Mesenchymal stem cell (in vitro differentiated cells and primary cell): ENCODE measurements around the gene STOX2.

Experiments used
- DNase-seq: peaks from one replicate; pipeline ENCODE4 v3.0.0-alpha.2; 2013
- H2AFZ ChIP-seq: one replicate; pipeline ENCODE4 v1.6.1; 2013; ENCODE audit warnings: low read depth, mild to moderate bottlenecking, control low read depth, inconsistent platforms, low read length, moderate library complexity
- H2AK5ac ChIP-seq: 2 replicates; pipeline ENCODE4 v1.6.1; 2013; ENCODE audit warnings: low read length, moderate library complexity, mild to moderate bottlenecking, inconsistent platforms; ENCODE audit not compliant: severe bottlenecking
- H2BK120ac ChIP-seq: one replicate; pipeline ENCODE4 v1.6.1; 2013; ENCODE audit warnings: low read depth, mild to moderate bottlenecking, inconsistent platforms, low read length, moderate library complexity
- H2BK12ac ChIP-seq, 2 experiments: one replicate each; pipeline ENCODE4 v1.6.1; 2013; ENCODE audit warnings: inconsistent platforms in 2 of 2, low read length in 2 of 2, mild to moderate bottlenecking in 2 of 2, moderate library complexity in 2 of 2, control low read depth in 1 of 2
- H2BK15ac ChIP-seq: one replicate; pipeline ENCODE4 v1.6.1; 2013; ENCODE audit warnings: mild to moderate bottlenecking, low read depth, inconsistent platforms; ENCODE audit not compliant: poor library complexity, severe bottlenecking
- H2BK5ac ChIP-seq: 2 replicates; pipeline ENCODE4 v1.6.1; 2013; ENCODE audit warnings: low read depth, mild to moderate bottlenecking, low read length, control low read depth, inconsistent platforms; ENCODE audit not compliant: poor library complexity, severe bottlenecking
- H3K14ac ChIP-seq, 2 experiments: one replicate each; pipeline ENCODE4 v1.6.1; 2013; ENCODE audit warnings: inconsistent platforms in 2 of 2, low read length in 2 of 2, control low read depth in 1 of 2, mild to moderate bottlenecking in 1 of 2, moderate library complexity in 1 of 2
- H3K18ac ChIP-seq, 2 experiments: one replicate each; pipeline ENCODE4 v1.6.1; 2013; ENCODE audit warnings: inconsistent platforms in 2 of 2, low read length in 2 of 2, control low read depth in 1 of 2, low read depth in 1 of 2, mild to moderate bottlenecking in 1 of 2
- H3K23ac ChIP-seq, 2 experiments: one replicate each; pipeline ENCODE4 v1.6.1; 2013; ENCODE audit warnings: inconsistent platforms in 2 of 2, low read length in 2 of 2, mild to moderate bottlenecking in 2 of 2, moderate library complexity in 2 of 2, control low read depth in 1 of 2
- H3K27ac ChIP-seq: 2 replicates; pipeline ENCODE4 v1.5.1; 2013; ENCODE audit warnings: mild to moderate bottlenecking, moderate library complexity, low read length, control low read depth, inconsistent platforms; ENCODE audit not compliant: poor library complexity, severe bottlenecking
- H3K27me3 ChIP-seq, 2 experiments: 2 replicates each; pipeline versions ENCODE4 v1.6.1 to v1.7.0; 2013; ENCODE audit warnings: low read length in 2 of 2, mild to moderate bottlenecking in 2 of 2, moderate library complexity in 2 of 2, control low read depth in 1 of 2, inconsistent platforms in 1 of 2; ENCODE audit not compliant: control insufficient read depth in 1 of 2, insufficient read depth in 1 of 2
- H3K36me3 ChIP-seq, 2 experiments: 2 replicates each; pipeline versions ENCODE4 v1.6.1 to v1.7.0; 2013; ENCODE audit warnings: low read length in 2 of 2, control low read depth in 1 of 2, inconsistent platforms in 1 of 2, low read depth in 1 of 2, mild to moderate bottlenecking in 1 of 2; ENCODE audit not compliant: insufficient read depth in 2 of 2, control insufficient read depth in 1 of 2
- H3K4ac ChIP-seq, 2 experiments: one replicate each; pipeline ENCODE4 v1.6.1; 2013; ENCODE audit warnings: inconsistent platforms in 2 of 2, low read length in 2 of 2, mild to moderate bottlenecking in 2 of 2, moderate library complexity in 2 of 2, control low read depth in 1 of 2, low read depth in 1 of 2
- H3K4me1 ChIP-seq: 2 replicates; pipeline ENCODE4 v1.6.1; 2013; ENCODE audit warnings: low read depth, low read length, control low read depth; ENCODE audit not compliant: control insufficient read depth, insufficient read depth
- H3K4me2 ChIP-seq: 2 replicates; pipeline ENCODE4 v1.6.1; 2013; ENCODE audit warnings: low read length, mild to moderate bottlenecking, inconsistent platforms; ENCODE audit not compliant: poor library complexity, severe bottlenecking
- H3K4me3 ChIP-seq, 2 experiments: 2 replicates each; pipeline versions ENCODE4 v1.5.1 to v1.7.0; 2013; ENCODE audit warnings: low read length in 2 of 2, mild to moderate bottlenecking in 2 of 2, control low read depth in 1 of 2, low read depth in 1 of 2; ENCODE audit not compliant: insufficient read depth in 1 of 2
- H3K79me1 ChIP-seq: replicated peaks from 2 replicates; pipeline ENCODE4 v1.6.1; 2013; ENCODE audit warnings: mild to moderate bottlenecking, control low read depth, low read length, inconsistent platforms; ENCODE audit not compliant: poor library complexity, severe bottlenecking
- H3K9ac ChIP-seq: 2 replicates; pipeline ENCODE4 v1.7.0; 2013; ENCODE audit warnings: mild to moderate bottlenecking, low read length, moderate library complexity
- H3K9me3 ChIP-seq: 2 replicates; pipeline ENCODE4 v1.7.0; 2013; ENCODE audit warnings: mild to moderate bottlenecking, low read length; ENCODE audit not compliant: control insufficient read depth
- H4K8ac ChIP-seq: one replicate; pipeline ENCODE4 v1.6.1; 2013; ENCODE audit warnings: inconsistent platforms, mild to moderate bottlenecking, low read length, moderate library complexity
- H4K91ac ChIP-seq: one replicate; pipeline ENCODE4 v1.6.1; 2013; ENCODE audit warnings: mild to moderate bottlenecking, low read length, inconsistent platforms
- WGBS: methylation state at CpG from one replicate; pipeline ENCODE4 v1.1.7; 2013; ENCODE audit warnings: mixed read lengths; 5-methylcytosine and 5-hydroxymethylcytosine counted together

The STOX2 gene

GRCh38 chr4:183905593-183906488, 734 bp downstream of the STOX2 start:
- H2BK5ac ChIP-seq: no peak overlapping the region
- H3K4me2 ChIP-seq: peak overlapping the region; percentile 99
- H3K4me1 ChIP-seq: peaks cover 21% of the 10 kb centered on the region
- DNase-seq: peak; percentile 56
- WGBS: under 1% methylated on average over 77 of the region's 93 CpGs
- peak overlapping the region; percentile 67 for H2BK15ac ChIP-seq
- no peaks in the 10 kb centered on the region for H3K36me3 ChIP-seq
- no peak overlapping the region for H2AK5ac ChIP-seq
- H3K27me3 ChIP-seq: peaks cover 54 to 57% of the 10 kb centered on the region in 2 experiments
- H3K14ac ChIP-seq: peak overlapping the region in 1 of 2 experiments; percentile 87
- no peak overlapping the region for H2BK120ac ChIP-seq
- no peak overlapping the region for H2BK12ac ChIP-seq
- H3K27ac ChIP-seq: no peak overlapping the region
- peak overlapping the region in 1 of 2 experiments; percentile 26 for H3K4ac ChIP-seq
- peak overlapping the region; percentile 58 to 77 for H3K4me3 ChIP-seq
- H3K9me3 ChIP-seq: no peaks in the 10 kb centered on the region
- H4K91ac ChIP-seq: no peak overlapping the region
- no peak overlapping the region for H4K8ac ChIP-seq
- H3K79me1 ChIP-seq: no peaks in the 10 kb centered on the region
- peak overlapping the region; percentile 38 to 59 for H3K18ac ChIP-seq
- H2AFZ ChIP-seq: peak overlapping the region; percentile 86
- peak overlapping the region in 1 of 2 experiments; percentile 67 for H3K23ac ChIP-seq
- H3K9ac ChIP-seq: no peak overlapping the region

- Histone ChIP-seq H3K27ac (no peak overlapping the region), H3K9me3 (no peaks in the 10 kb centered on the region), H3K4me3 (peak overlapping the region in 1 of 2 experiments; percentile 41), H2BK120ac (no peak overlapping the region), H4K8ac (no peak overlapping the region), H3K4ac (no peak overlapping the region), H2BK5ac (no peak overlapping the region), H4K91ac (no peak overlapping the region), H2BK12ac (no peak overlapping the region), H3K36me3 (no peaks in the 10 kb centered on the region), H3K23ac (no peak overlapping the region), H3K4me2 (peak overlapping the region; percentile 36), H3K14ac (no peak overlapping the region), H3K79me1 (no peaks in the 10 kb centered on the region), H3K18ac (no peak overlapping the region), H3K4me1 (peaks cover 21% of the 10 kb centered on the region), H2BK15ac (no peak overlapping the region), H3K9ac (no peak overlapping the region), H3K27me3 (peaks cover 54 to 57% of the 10 kb centered on the region in 2 experiments), H2AFZ (no peak overlapping the region), H2AK5ac (no peak overlapping the region)
- 0% methylated on average over 14 of the region's 25 CpGs for WGBS
- DNase-seq: peak; percentile 1
Measured at GRCh38 chr4:183906489-183906738, 1.3 kb downstream of the STOX2 start.

- DNase-seq: peak; percentile 27
- H3K79me1 ChIP-seq: no peaks in the 10 kb centered on the region
- H3K4me1 ChIP-seq: peaks cover 21% of the 10 kb centered on the region
- H3K4ac ChIP-seq: no peak overlapping the region
- no peak overlapping the region for H3K14ac ChIP-seq
- H2AFZ ChIP-seq: no peak overlapping the region
- H3K4me3 ChIP-seq: peak overlapping the region in 1 of 2 experiments; percentile 41
- peak overlapping the region; percentile 36 for H3K4me2 ChIP-seq
- peaks cover 54 to 57% of the 10 kb centered on the region in 2 experiments for H3K27me3 ChIP-seq
- H3K27ac ChIP-seq: no peak overlapping the region
- H2BK5ac ChIP-seq: no peak overlapping the region
- no peak overlapping the region for H2BK120ac ChIP-seq
- no peaks in the 10 kb centered on the region for H3K9me3 ChIP-seq
- 2% methylated on average over 45 of the region's 54 CpGs for WGBS
- no peak overlapping the region for H3K18ac ChIP-seq
- no peaks in the 10 kb centered on the region for H3K36me3 ChIP-seq
- no peak overlapping the region for H4K91ac ChIP-seq
- H3K9ac ChIP-seq: no peak overlapping the region
- H2BK12ac ChIP-seq: no peak overlapping the region
- H2AK5ac ChIP-seq: no peak overlapping the region
- H3K23ac ChIP-seq: peak overlapping the region in 1 of 2 experiments; percentile 5
- no peak overlapping the region for H2BK15ac ChIP-seq
- H4K8ac ChIP-seq: no peak overlapping the region
Measured at GRCh38 chr4:183906739-183907651, 1.9 kb downstream of the STOX2 start.
